Loucy (cell line): ENCODE results near the gene PI4KA.
A peak's percentile ranks its signal among the peaks of the same experiment; 100 is the strongest.

ENCODE experiments used
- H2AFZ ChIP-seq: fragments of 200-600 bp; sonication (generic); 2 replicates; pipeline ENCODE4 v1.6.0; 2016; ENCODE audit warnings: antibody characterized with exemption, mild to moderate bottlenecking, low read length, moderate library complexity
- H3F3A ChIP-seq: fragments of 200-600 bp; 2 replicates; pipeline ENCODE4 v1.6.0; 2016; ENCODE audit warnings: antibody characterized with exemption, low read depth, mild to moderate bottlenecking
- H3K27me3 ChIP-seq: fragments of 200-600 bp; sonication (generic); 2 replicates; pipeline ENCODE4 v1.6.1; 2014; ENCODE audit warnings: low read length, mild to moderate bottlenecking; ENCODE audit not compliant: insufficient read depth, poor library complexity, severe bottlenecking
- H3K36me3 ChIP-seq: fragments of 200-600 bp; sonication (generic); 2 replicates; pipeline ENCODE4 v1.6.1; 2016; ENCODE audit warnings: low read length; ENCODE audit not compliant: insufficient read depth
- H3K4me1 ChIP-seq: fragments of 200-600 bp; sonication (generic); 2 replicates; pipeline ENCODE4 v1.5.1; 2014; ENCODE audit warnings: low read length, mild to moderate bottlenecking; ENCODE audit not compliant: insufficient read depth, poor library complexity, severe bottlenecking
- H3K4me2 ChIP-seq: fragments of 200-600 bp; sonication (generic); 2 replicates; pipeline ENCODE4 v1.6.0; 2014; ENCODE audit warnings: antibody characterized with exemption, low read length, low read depth, mild to moderate bottlenecking; ENCODE audit not compliant: poor library complexity, severe bottlenecking
- H3K4me3 ChIP-seq: fragments of 200-600 bp; sonication (generic); 2 replicates; pipeline ENCODE4 v1.5.1; 2014; ENCODE audit warnings: low read length, mild to moderate bottlenecking, mixed read lengths; ENCODE audit not compliant: poor library complexity, severe bottlenecking
- H3K79me2 ChIP-seq: fragments of 200-600 bp; sonication (generic); 2 replicates; pipeline ENCODE4 v1.6.1; 2014; ENCODE audit warnings: low read length; ENCODE audit not compliant: insufficient read depth
- H3K9ac ChIP-seq: fragments of 200-600 bp; sonication (generic); 2 replicates; pipeline ENCODE4 v1.6.0; 2014; ENCODE audit warnings: mild to moderate bottlenecking, low read depth, low read length, moderate library complexity; ENCODE audit not compliant: poor library complexity, severe bottlenecking
- H3K9me2 ChIP-seq: fragments of 200-600 bp; sonication (generic); replicated peaks from 2 replicates; pipeline ENCODE4 v1.6.1; 2016; ENCODE audit warnings: low read depth, low read length, mixed read lengths
- H3K9me3 ChIP-seq: fragments of 200-600 bp; sonication (generic); 2 replicates; pipeline ENCODE4 v1.6.1; 2014; ENCODE audit warnings: mild to moderate bottlenecking, antibody characterized with exemption, low read length, low read depth; ENCODE audit not compliant: insufficient read depth
- H4K20me1 ChIP-seq: fragments of 200-600 bp; sonication (generic); 2 replicates; pipeline ENCODE4 v1.6.0; 2014; ENCODE audit warnings: antibody characterized with exemption, low read length, mild to moderate bottlenecking; ENCODE audit not compliant: insufficient read depth, poor library complexity, severe bottlenecking
- CTCF ChIP-seq: fragments of 200-600 bp; sonication (generic); conservative IDR thresholded peaks from 2 replicates; pipeline ENCODE4 v1.5.1; 2014; ENCODE audit warnings: mild to moderate bottlenecking, antibody characterized with exemption, low read length
- EZH2phosphoT487 ChIP-seq: fragments of 200-600 bp; IDR thresholded peaks from 2 replicates; pipeline ENCODE4 v1.6.1; 2018; ENCODE audit warnings: antibody characterized with exemption, mild to moderate bottlenecking, moderate library complexity, borderline replicate concordance

Gene PI4KA

GRCh38 chr22:20783844-20784723, 74.5 kb downstream of the PI4KA start:
- TF ChIP-seq EZH2phosphoT487 (no peak), CTCF (peak; percentile 82)
- H3K9me2 ChIP-seq, result no peaks in the 10 kb centered on the region
- no peak overlapping the region for H2AFZ ChIP-seq
- no peak overlapping the region for H3K4me3 ChIP-seq
- H3K9ac ChIP-seq, result no peak overlapping the region
- H3K79me2 ChIP-seq, result no peaks in the 10 kb centered on the region
- H3K9me3 ChIP-seq, result no peaks in the 10 kb centered on the region
- H3F3A ChIP-seq, result no peaks in the 10 kb centered on the region
- H3K27me3 ChIP-seq, result no peaks in the 10 kb centered on the region
- H3K4me1 ChIP-seq, result peaks cover 5% of the 10 kb centered on the region
- peaks cover 28% of the 10 kb centered on the region; the same call in 1 of the 2 replicates for H3K36me3 ChIP-seq
- no peak overlapping the region for H3K4me2 ChIP-seq
- no peaks in the 10 kb centered on the region for H4K20me1 ChIP-seq

- Histone ChIP-seq H3K4me1 (peaks cover 12% of the 10 kb centered on the region), H2AFZ (no peak overlapping the region)
- no peak for TF ChIP-seq EZH2phosphoT487
- no peak for TF ChIP-seq CTCF
Measured at GRCh38 chr22:20783300-20783673, 75.3 kb downstream of the PI4KA start.

GRCh38 chr22:20782596-20783299, 75.9 kb downstream of the PI4KA start:
- Histone ChIP-seq H3K79me2 (no peaks in the 10 kb centered on the region), H3K4me1 (peaks cover 12% of the 10 kb centered on the region), H3K9me3 (no peaks in the 10 kb centered on the region), H2AFZ (no peak overlapping the region), H3K4me2 (no peak overlapping the region), H3K9me2 (no peaks in the 10 kb centered on the region), H3K27me3 (no peaks in the 10 kb centered on the region), H3F3A (no peaks in the 10 kb centered on the region), H3K9ac (no peak overlapping the region), H4K20me1 (no peaks in the 10 kb centered on the region), H3K4me3 (no peak overlapping the region), H3K36me3 (peaks cover 28% of the 10 kb centered on the region; the same call in 1 of the 2 replicates)
- TF ChIP-seq EZH2phosphoT487 (no peak), CTCF (no peak)

More at GRCh38 chr22:20783300-20783673, 75.3 kb downstream of the PI4KA start:
- H4K20me1 ChIP-seq, result no peaks in the 10 kb centered on the region
- H3K4me3 ChIP-seq, result no peak overlapping the region
- H3K79me2 ChIP-seq, result no peaks in the 10 kb centered on the region
- H3K4me2 ChIP-seq, result no peak overlapping the region
- H3K36me3 ChIP-seq, result peaks cover 29% of the 10 kb centered on the region; the same call in 1 of the 2 replicates
- H3K9me3 ChIP-seq, result no peaks in the 10 kb centered on the region
- no peak overlapping the region for H3K9ac ChIP-seq
- no peaks in the 10 kb centered on the region for H3F3A ChIP-seq
- H3K27me3 ChIP-seq, result no peaks in the 10 kb centered on the region
- H3K9me2 ChIP-seq, result no peaks in the 10 kb centered on the region
